MV-4-11 (cell line): Measurements from ENCODE around the gene KCNH1.
A peak's percentile ranks its signal among the peaks of the same experiment; 100 is the strongest.

Source experiments
- DNase-seq: peaks from one replicate; lab custom pipeline; 2025; lab: John Stamatoyannopoulos, UW

Gene KCNH1

GRCh38 chr1:211133836-211134669 lies at the start of gene KCNH1:
KCNH1 (minus strand) TSS chr1:211134148; CDS start chr1:211133945, 203 bp downstream.
- peak; percentile 56 for DNase-seq

GRCh38 chr1:211182746-211183145 lies 48.8 kb upstream of the KCNH1 start:
- DNase-seq = no peak

GRCh38 chr1:211174375-211174774 lies 40.4 kb upstream of the KCNH1 start:
- no peak for DNase-seq

- DNase-seq = no peak
Measured at GRCh38 chr1:211172657-211173056, 38.7 kb upstream of the KCNH1 start.

GRCh38 chr1:211169353-211169752 lies 35.4 kb upstream of the KCNH1 start:
- DNase-seq = no peak

- no peak for DNase-seq
Measured at GRCh38 chr1:211158866-211159265, 24.9 kb upstream of the KCNH1 start.

GRCh38 chr1:211155040-211155439 lies 21.1 kb upstream of the KCNH1 start:
- no peak for DNase-seq

GRCh38 chr1:211153932-211154331 lies 20.0 kb upstream of the KCNH1 start:
- DNase-seq = no peak

- DNase-seq = no peak
Measured at GRCh38 chr1:211148366-211148765, 14.4 kb upstream of the KCNH1 start.

GRCh38 chr1:211145944-211146343 lies 12.0 kb upstream of the KCNH1 start:
- no peak for DNase-seq

GRCh38 chr1:211135342-211135950 lies 1.5 kb upstream of the KCNH1 start:
- DNase-seq = peak; percentile 32

GRCh38 chr1:211133393-211133835 lies 534 bp downstream of the KCNH1 start:
- no peak for DNase-seq

GRCh38 chr1:211132721-211133392 lies 1.1 kb downstream of the KCNH1 start:
- DNase-seq = no peak

- DNase-seq = no peak
Measured at GRCh38 chr1:211129776-211130175, 4.2 kb downstream of the KCNH1 start.

GRCh38 chr1:211127166-211127565 lies 6.8 kb downstream of the KCNH1 start:
- no peak for DNase-seq

- DNase-seq = no peak
Measured at GRCh38 chr1:211126622-211127021, 7.3 kb downstream of the KCNH1 start.

- no peak for DNase-seq
Measured at GRCh38 chr1:211118407-211119102, 15.4 kb downstream of the KCNH1 start.

GRCh38 chr1:211114446-211114845 lies 19.5 kb downstream of the KCNH1 start:
- no peak for DNase-seq

GRCh38 chr1:211113566-211113965 lies 20.4 kb downstream of the KCNH1 start:
- DNase-seq = no peak

- no peak for DNase-seq
Measured at GRCh38 chr1:211111351-211111750, 22.6 kb downstream of the KCNH1 start.

- no peak for DNase-seq
Measured at GRCh38 chr1:211101481-211101880, 32.5 kb downstream of the KCNH1 start.

- DNase-seq = no peak
Measured at GRCh38 chr1:211099393-211099792, 34.6 kb downstream of the KCNH1 start.
